Panc1 (cell line): ENCODE data around the gene B4GALT1.

ENCODE experiments used
- POLR2AphosphoS5 ChIP-seq: IDR thresholded peaks from 2 replicates; pipeline ENCODE4 v1.6.1; 2012; ENCODE audit warnings: mild to moderate bottlenecking, low read depth, low read length, moderate library complexity
- TF ChIP-seq, protein P1 (sequence below): fragments of 450-650 bp; IDR thresholded peaks from 2 replicates; pipeline ENCODE4 v1.5.1; 2017; ENCODE audit warnings: mild to moderate bottlenecking

- TF ChIP-seq, protein P1, sequence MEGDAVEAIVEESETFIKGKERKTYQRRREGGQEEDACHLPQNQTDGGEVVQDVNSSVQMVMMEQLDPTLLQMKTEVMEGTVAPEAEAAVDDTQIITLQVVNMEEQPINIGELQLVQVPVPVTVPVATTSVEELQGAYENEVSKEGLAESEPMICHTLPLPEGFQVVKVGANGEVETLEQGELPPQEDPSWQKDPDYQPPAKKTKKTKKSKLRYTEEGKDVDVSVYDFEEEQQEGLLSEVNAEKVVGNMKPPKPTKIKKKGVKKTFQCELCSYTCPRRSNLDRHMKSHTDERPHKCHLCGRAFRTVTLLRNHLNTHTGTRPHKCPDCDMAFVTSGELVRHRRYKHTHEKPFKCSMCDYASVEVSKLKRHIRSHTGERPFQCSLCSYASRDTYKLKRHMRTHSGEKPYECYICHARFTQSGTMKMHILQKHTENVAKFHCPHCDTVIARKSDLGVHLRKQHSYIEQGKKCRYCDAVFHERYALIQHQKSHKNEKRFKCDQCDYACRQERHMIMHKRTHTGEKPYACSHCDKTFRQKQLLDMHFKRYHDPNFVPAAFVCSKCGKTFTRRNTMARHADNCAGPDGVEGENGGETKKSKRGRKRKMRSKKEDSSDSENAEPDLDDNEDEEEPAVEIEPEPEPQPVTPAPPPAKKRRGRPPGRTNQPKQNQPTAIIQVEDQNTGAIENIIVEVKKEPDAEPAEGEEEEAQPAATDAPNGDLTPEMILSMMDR, result no peak
- TF ChIP-seq POLR2AphosphoS5, result no peak
Measured at GRCh38 chr9:33082128-33082527, 85.0 kb downstream of the B4GALT1 start.
